ENCODE results near the gene HRG. TPM values are rescaled to one million over a fixed set of nuclear protein-coding genes. Genes with fewer than 3 reads are reported as not detected.
"Not testable (repeated sequence)": the region's sequence is repeated elsewhere in the genome, so short reads cannot be mapped to it uniquely, and the experiment has no call there.

Gene HRG
- total RNA-seq, 1 donor from 2014 or later, result not detected

DNA sequence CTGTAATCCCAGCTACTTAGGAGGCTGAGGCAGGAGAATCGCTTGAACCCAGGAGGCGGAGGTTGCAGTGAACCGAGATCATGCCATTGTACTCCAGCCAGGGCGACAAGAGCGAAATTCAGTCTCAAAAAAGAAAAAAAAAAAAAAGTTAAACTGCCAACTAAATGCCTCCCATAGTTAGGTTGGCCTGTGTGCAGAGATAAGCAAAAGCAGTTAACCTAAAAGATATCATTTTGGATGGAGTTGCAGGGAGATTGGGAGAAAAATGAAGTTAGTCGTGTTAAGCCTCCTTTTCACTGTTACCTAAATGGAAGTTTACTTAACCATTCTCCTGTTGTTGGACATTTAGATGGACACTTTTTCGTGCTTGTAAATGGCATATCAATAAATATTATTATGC is 37.1 kb upstream of the HRG start:
- H4K20me1 ChIP-seq (ENCODE audit: insufficient read depth, low read length), result no peaks in the 10 kb centered on the region
- no peak overlapping the region for H3K4me3 ChIP-seq (ENCODE audit: insufficient read depth, low read depth, low read length)
- no peak for FAIRE-seq
- H3K4me3 Mint-ChIP-seq (ENCODE audit: unreplicated experiment), result no peak overlapping the region
- DNase-seq (ENCODE audit: low read depth), result no peak
- no peak overlapping the region for H2AFZ ChIP-seq (ENCODE audit: low read depth, low read length)
- no peaks in the 10 kb centered on the region for H3K4me1 Mint-ChIP-seq (ENCODE audit: low read depth, unreplicated experiment)
- H3K4me1 ChIP-seq (ENCODE audit: insufficient read depth, low read length), result no peaks in the 10 kb centered on the region
- TF ChIP-seq, protein P1, sequence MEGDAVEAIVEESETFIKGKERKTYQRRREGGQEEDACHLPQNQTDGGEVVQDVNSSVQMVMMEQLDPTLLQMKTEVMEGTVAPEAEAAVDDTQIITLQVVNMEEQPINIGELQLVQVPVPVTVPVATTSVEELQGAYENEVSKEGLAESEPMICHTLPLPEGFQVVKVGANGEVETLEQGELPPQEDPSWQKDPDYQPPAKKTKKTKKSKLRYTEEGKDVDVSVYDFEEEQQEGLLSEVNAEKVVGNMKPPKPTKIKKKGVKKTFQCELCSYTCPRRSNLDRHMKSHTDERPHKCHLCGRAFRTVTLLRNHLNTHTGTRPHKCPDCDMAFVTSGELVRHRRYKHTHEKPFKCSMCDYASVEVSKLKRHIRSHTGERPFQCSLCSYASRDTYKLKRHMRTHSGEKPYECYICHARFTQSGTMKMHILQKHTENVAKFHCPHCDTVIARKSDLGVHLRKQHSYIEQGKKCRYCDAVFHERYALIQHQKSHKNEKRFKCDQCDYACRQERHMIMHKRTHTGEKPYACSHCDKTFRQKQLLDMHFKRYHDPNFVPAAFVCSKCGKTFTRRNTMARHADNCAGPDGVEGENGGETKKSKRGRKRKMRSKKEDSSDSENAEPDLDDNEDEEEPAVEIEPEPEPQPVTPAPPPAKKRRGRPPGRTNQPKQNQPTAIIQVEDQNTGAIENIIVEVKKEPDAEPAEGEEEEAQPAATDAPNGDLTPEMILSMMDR (IDR thresholded peaks at IDR 0.05; ENCODE audit: insufficient read depth, low read depth, low read length), result no peak
- TF ChIP-seq EZH2 (IDR thresholded peaks at IDR 0.05; ENCODE audit: insufficient read depth, low read length), result no peak
- no peaks in the 10 kb centered on the region for H3K36me3 ChIP-seq (ENCODE audit: insufficient read depth, low read length)
- H3K9me3 Mint-ChIP-seq (ENCODE audit: unreplicated experiment), result no peaks in the 10 kb centered on the region
- H3K4me2 ChIP-seq (ENCODE audit: low read length), result no peak overlapping the region
- peaks cover 3% of the 10 kb centered on the region for H3K27me3 ChIP-seq (ENCODE audit: insufficient read depth, low read length)
- H3K9ac ChIP-seq (ENCODE audit: low read length), result no peak overlapping the region
- H3K27ac ChIP-seq (ENCODE audit: low read depth, low read length), result no peak overlapping the region
- H3K9me3 ChIP-seq (ENCODE audit: insufficient read depth, low read depth, low read length), result no peaks in the 10 kb centered on the region
- no peaks in the 10 kb centered on the region for H3K79me2 ChIP-seq (ENCODE audit: insufficient read depth, low read length)
- no peak overlapping the region for H3K27ac Mint-ChIP-seq (ENCODE audit: unreplicated experiment)
- H3K36me3 Mint-ChIP-seq (ENCODE audit: low read depth, unreplicated experiment), result no peaks in the 10 kb centered on the region
- peaks cover 13% of the 10 kb centered on the region for H3K27me3 Mint-ChIP-seq (ENCODE audit: low read depth, unreplicated experiment)

DNA sequence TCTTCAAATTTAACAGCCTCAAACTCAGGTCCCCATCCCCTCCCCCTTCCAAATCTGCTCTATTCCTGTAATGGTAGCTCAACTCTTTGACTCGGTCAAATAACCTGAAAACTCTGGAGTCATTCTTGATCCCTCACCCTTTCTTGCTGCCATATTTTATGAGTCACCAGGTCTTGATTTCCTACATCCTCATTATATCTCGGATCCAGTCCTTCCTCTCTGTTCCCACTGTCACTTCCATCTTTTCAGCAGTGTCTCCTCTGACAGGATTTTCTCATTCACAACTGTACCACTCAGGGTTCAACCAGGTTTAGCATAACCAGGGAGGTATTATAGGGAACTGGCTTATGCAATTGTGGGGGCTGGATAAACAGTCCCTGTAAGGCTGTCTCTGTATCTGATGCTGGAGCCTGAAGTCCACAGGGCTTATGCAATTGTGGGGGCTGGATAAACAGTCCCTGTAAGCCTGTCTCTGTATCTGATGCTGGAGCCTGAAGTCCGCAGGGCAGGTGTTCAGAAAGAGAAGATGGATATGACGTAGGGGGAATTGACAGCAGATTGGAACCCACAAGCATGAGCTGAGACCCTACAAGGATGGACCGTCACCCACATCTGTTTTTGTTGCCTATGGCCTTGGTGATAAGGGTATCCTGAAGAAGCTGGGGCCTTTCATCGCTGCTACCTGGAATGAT is 34.7 kb upstream of the HRG start:
- H3K4me2 ChIP-seq (ENCODE audit: low read length), result no peak overlapping the region
- DNase-seq (ENCODE audit: low read depth) (no peak), FAIRE-seq (no peak)
- Mint-ChIP-seq H3K4me1 (ENCODE audit: low read depth, unreplicated experiment) (no peaks in the 10 kb centered on the region), H3K27ac (ENCODE audit: unreplicated experiment) (no peak overlapping the region), H3K36me3 (ENCODE audit: low read depth, unreplicated experiment) (no peaks in the 10 kb centered on the region), H3K9me3 (ENCODE audit: unreplicated experiment) (peaks cover 2% of the 10 kb centered on the region), H3K27me3 (ENCODE audit: low read depth, unreplicated experiment) (peaks cover 18% of the 10 kb centered on the region), H3K4me3 (ENCODE audit: unreplicated experiment) (no peak overlapping the region)
- H3K27ac ChIP-seq (ENCODE audit: low read depth, low read length), result no peak overlapping the region
- H2AFZ ChIP-seq (ENCODE audit: low read depth, low read length), result no peak overlapping the region
- H3K4me3 ChIP-seq (ENCODE audit: insufficient read depth, low read depth, low read length), result no peak overlapping the region
- no peaks in the 10 kb centered on the region for H3K4me1 ChIP-seq (ENCODE audit: insufficient read depth, low read length)
- no peaks in the 10 kb centered on the region for H3K79me2 ChIP-seq (ENCODE audit: insufficient read depth, low read length)
- H3K27me3 ChIP-seq (ENCODE audit: insufficient read depth, low read length), result peaks cover 5% of the 10 kb centered on the region
- no peaks in the 10 kb centered on the region for H4K20me1 ChIP-seq (ENCODE audit: insufficient read depth, low read length)
- H3K9me3 ChIP-seq (ENCODE audit: insufficient read depth, low read depth, low read length), result no peaks in the 10 kb centered on the region
- no peaks in the 10 kb centered on the region for H3K36me3 ChIP-seq (ENCODE audit: insufficient read depth, low read length)
- no peak for TF ChIP-seq EZH2 (IDR thresholded peaks at IDR 0.05; ENCODE audit: insufficient read depth, low read length)
- TF ChIP-seq, protein P1 (IDR thresholded peaks at IDR 0.05; ENCODE audit: insufficient read depth, low read depth, low read length), result no peak
- H3K9ac ChIP-seq (ENCODE audit: low read length), result no peak overlapping the region

DNA sequence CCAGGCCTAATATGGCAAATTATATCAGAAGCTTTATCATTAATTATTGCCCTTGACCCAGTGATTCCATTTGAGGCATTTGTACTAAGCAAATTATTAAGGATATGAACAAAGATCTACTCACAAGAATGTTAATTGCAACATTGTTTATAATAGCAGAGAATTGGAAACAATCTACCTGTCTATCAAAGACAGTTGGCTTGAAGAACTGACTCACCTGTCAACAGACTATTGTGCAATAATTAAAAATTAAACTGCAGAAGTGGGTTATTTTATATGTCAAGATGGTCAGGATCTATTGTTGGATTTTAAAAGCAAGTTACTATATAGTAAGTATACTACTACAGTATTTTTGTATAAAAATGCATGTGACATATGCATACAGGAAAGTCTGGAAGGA is 32.3 kb upstream of the HRG start:
- Mint-ChIP-seq H3K4me1 (ENCODE audit: low read depth, unreplicated experiment) (no peaks in the 10 kb centered on the region), H3K27me3 (ENCODE audit: low read depth, unreplicated experiment) (peaks cover 19% of the 10 kb centered on the region), H3K36me3 (ENCODE audit: low read depth, unreplicated experiment) (no peaks in the 10 kb centered on the region), H3K27ac (ENCODE audit: unreplicated experiment) (no peak overlapping the region), H3K4me3 (ENCODE audit: unreplicated experiment) (no peak overlapping the region), H3K9me3 (ENCODE audit: unreplicated experiment) (peaks cover 2% of the 10 kb centered on the region)
- Histone ChIP-seq H3K27me3 (ENCODE audit: insufficient read depth, low read length) (peaks cover 2% of the 10 kb centered on the region), H3K27ac (ENCODE audit: low read depth, low read length) (no peak overlapping the region), H3K4me2 (ENCODE audit: low read length) (no peak overlapping the region), H3K9me3 (ENCODE audit: insufficient read depth, low read depth, low read length) (no peaks in the 10 kb centered on the region), H3K9ac (ENCODE audit: low read length) (no peak overlapping the region), H3K79me2 (ENCODE audit: insufficient read depth, low read length) (no peaks in the 10 kb centered on the region), H3K4me1 (ENCODE audit: insufficient read depth, low read length) (no peaks in the 10 kb centered on the region), H3K36me3 (ENCODE audit: insufficient read depth, low read length) (no peaks in the 10 kb centered on the region), H2AFZ (ENCODE audit: low read depth, low read length) (no peak overlapping the region), H3K4me3 (ENCODE audit: insufficient read depth, low read depth, low read length) (no peak overlapping the region), H4K20me1 (ENCODE audit: insufficient read depth, low read length) (no peaks in the 10 kb centered on the region)
- TF ChIP-seq EZH2 (IDR thresholded peaks at IDR 0.05; ENCODE audit: insufficient read depth, low read length), result no peak
- TF ChIP-seq, protein P1 (IDR thresholded peaks at IDR 0.05; ENCODE audit: insufficient read depth, low read depth, low read length), result no peak
- DNase-seq (ENCODE audit: low read depth) (no peak), FAIRE-seq (no peak)

DNA sequence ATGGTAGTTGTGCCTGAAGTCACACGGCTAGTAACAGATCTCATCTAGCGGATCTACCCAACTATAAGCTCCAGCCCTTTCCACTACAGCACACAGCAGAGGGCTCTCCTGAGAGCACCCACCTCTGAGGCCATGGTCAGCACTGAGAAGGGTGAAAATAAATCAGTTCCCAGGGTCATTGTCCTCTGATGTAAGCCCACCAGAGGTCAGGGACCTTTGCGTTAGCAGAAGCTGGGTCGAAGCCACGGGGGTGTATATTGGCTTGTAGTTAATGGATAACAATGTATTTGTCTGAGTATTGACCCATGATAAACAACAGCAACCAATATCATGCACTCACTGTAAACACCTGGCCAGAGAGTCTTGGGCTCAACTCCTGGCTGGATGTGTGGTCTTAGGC is 31.6 kb upstream of the HRG start:
- H3K27ac Mint-ChIP-seq (ENCODE audit: unreplicated experiment); FAIRE-seq; H3K27ac ChIP-seq (ENCODE audit: low read depth, low read length): not testable (repeated sequence)

More for the DNA sequence above, 31.6 kb upstream of the HRG start:
- not testable (repeated sequence) for H3K36me3 Mint-ChIP-seq (ENCODE audit: low read depth, unreplicated experiment); H3K4me1 Mint-ChIP-seq (ENCODE audit: low read depth, unreplicated experiment); H3K9me3 Mint-ChIP-seq (ENCODE audit: unreplicated experiment); H2AFZ ChIP-seq (ENCODE audit: low read depth, low read length); H3K9ac ChIP-seq (ENCODE audit: low read length); H3K4me3 Mint-ChIP-seq (ENCODE audit: unreplicated experiment); H4K20me1 ChIP-seq (ENCODE audit: insufficient read depth, low read length); H3K36me3 ChIP-seq (ENCODE audit: insufficient read depth, low read length); H3K4me1 ChIP-seq (ENCODE audit: insufficient read depth, low read length); H3K4me2 ChIP-seq (ENCODE audit: low read length); H3K9me3 ChIP-seq (ENCODE audit: insufficient read depth, low read depth, low read length); H3K4me3 ChIP-seq (ENCODE audit: insufficient read depth, low read depth, low read length); H3K27me3 ChIP-seq (ENCODE audit: insufficient read depth, low read length); DNase-seq (ENCODE audit: low read depth); H3K79me2 ChIP-seq (ENCODE audit: insufficient read depth, low read length)
- H3K27me3 Mint-ChIP-seq (ENCODE audit: low read depth, unreplicated experiment), result peaks cover 19% of the 10 kb centered on the region
